ENCODE measurements around the gene SF3A2.

Gene SF3A2

GRCh38 chr19:2215281-2215751, 21.3 kb upstream of the SF3A2 start:
- no peak overlapping the region for H3K27ac ChIP-seq
- no peak for TF ChIP-seq CTCF (conservative IDR thresholded peaks at IDR 0.05)

GRCh38 chr19:2216361-2217225, 20.0 kb upstream of the SF3A2 start:
- no peak overlapping the region for H3K27ac ChIP-seq
- no peak for TF ChIP-seq CTCF (conservative IDR thresholded peaks at IDR 0.05)

- H3K27ac ChIP-seq = no peak overlapping the region
- TF ChIP-seq CTCF (conservative IDR thresholded peaks at IDR 0.05) = no peak
These were observed 19.0 kb upstream of the SF3A2 start for GRCh38 chr19:2217591-2217990.

DNA sequence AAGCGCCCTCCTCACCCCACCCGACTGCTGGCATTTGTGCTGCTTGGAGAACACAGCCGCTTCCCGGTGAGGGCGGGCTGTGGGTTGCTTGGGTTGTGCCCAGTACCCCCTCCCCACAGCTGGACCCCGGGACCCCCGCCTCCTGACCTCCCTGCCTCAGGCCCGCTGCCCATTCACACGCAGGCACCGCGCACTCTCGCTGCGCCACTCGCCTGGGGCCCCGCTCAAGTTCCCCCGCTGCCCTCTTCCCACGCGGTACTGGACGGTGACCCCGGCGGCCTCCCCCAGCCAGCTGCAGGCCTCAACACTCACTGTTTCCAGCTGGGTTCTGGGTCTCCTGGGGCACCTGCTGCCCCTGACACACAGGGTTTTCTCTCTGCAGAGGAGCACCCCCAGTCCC, 16.9 kb upstream of the SF3A2 start:
- no peak for TF ChIP-seq CTCF (conservative IDR thresholded peaks at IDR 0.05)
- no peak overlapping the region for H3K27ac ChIP-seq

DNA sequence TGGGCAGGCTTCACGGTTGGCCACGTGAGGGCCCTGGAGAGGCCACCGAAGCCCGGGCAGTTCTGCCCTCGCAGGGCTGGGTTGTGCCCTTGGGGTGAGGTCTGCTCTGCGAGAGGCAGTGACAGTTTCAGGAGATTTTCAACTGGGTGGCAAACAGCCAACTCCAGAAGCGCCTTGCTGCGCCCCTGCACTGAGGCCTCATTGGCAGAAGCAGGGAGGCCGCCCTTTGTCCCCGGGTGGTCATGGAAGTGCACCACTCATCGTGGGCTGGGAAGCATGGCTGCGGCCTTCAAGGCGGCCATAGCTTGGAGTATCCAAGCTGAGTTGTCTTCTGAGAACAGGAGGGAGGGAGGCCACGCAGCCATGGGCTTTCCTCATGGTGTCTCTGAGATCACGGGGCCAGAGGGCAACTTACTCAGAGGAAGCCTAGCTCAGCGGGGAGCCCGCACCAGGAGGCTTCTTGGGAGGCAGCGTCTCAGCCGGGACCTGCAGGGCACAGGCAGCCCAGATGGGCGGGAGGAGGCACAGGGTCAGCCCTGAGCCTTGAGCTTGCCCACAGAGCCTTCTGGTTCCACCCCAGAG, 15.3 kb upstream of the SF3A2 start:
- H3K27ac ChIP-seq = no peak overlapping the region

DNA sequence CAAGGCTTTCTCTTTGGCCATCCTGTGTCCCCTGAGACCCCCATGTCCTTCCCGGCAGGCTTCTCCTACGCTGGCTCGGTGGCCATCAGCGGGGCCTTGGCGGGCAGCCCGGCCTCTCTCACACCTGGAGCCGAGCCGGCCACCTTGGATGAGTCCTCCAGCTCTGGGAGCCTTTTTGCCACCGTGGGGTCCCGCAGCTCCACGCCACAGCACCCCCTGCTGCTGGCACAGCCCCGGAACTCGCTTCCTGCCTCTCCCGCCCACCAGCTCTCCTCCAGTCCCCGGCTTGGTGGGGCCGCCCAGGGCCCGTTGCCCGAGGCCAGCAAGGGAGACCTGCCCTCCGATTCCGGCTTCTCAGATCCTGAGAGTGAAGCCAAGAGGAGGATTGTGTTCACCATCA, 14.7 kb upstream of the SF3A2 start:
- H3K27ac ChIP-seq = no peak overlapping the region
- peak; percentile 17; the same call in 1 of the 2 replicates for TF ChIP-seq CTCF (conservative IDR thresholded peaks at IDR 0.05)

More for the DNA sequence above, 15.3 kb upstream of the SF3A2 start:
- TF ChIP-seq CTCF (conservative IDR thresholded peaks at IDR 0.05) = no peak

GRCh38 chr19:2223391-2223790, 13.2 kb upstream of the SF3A2 start:
- no peak overlapping the region for H3K27ac ChIP-seq
- no peak for TF ChIP-seq CTCF (conservative IDR thresholded peaks at IDR 0.05)
